ENCODE results near the gene ARHGEF39.
"Not testable (repeated sequence)": the region's sequence is repeated elsewhere in the genome, so short reads cannot be mapped to it uniquely, and the experiment has no call there.

ARHGEF39 gene

GRCh38 chr9:35646533-35647265, 18.3 kb downstream of the ARHGEF39 start:
- Histone ChIP-seq H4K8ac (ENCODE audit: low read depth, low read length) (no peak overlapping the region), H3K18ac (ENCODE audit: low read length) (peak overlapping the region; percentile 95), H3K4ac (ENCODE audit: low read length) (no peak overlapping the region), H3K27ac (replicated peaks; ENCODE audit: low read length) (peak overlapping the region; percentile 1), H2AK5ac (ENCODE audit: low read depth, low read length) (peak overlapping the region; percentile 1), H2BK5ac (ENCODE audit: low read length) (no peak overlapping the region), H3K4me3 (ENCODE audit: low read length in 2 of 2) (peak overlapping the region; percentile 61 to 82), H4K91ac (ENCODE audit: low read depth, low read length, poor library complexity) (no peak overlapping the region), H3K9me3 (replicated peaks in 1 of 2; ENCODE audit: control insufficient read depth in 2 of 2, insufficient read depth in 1 of 2, low read depth in 1 of 2, low read length in 2 of 2) (no peaks in the 10 kb centered on the region), H3K14ac (ENCODE audit: low read length) (peak overlapping the region; percentile 82), H2AFZ (ENCODE audit: low read length) (peak overlapping the region; percentile 96), H2BK120ac (ENCODE audit: low read depth, low read length) (no peak overlapping the region), H3K9ac (ENCODE audit: low read depth, low read length, poor library complexity) (peak overlapping the region; percentile 72), H3K23ac (ENCODE audit: low read depth, low read length, poor library complexity) (peak overlapping the region; percentile 46), H3K4me2 (ENCODE audit: insufficient read depth, low read length, poor library complexity, severe bottlenecking) (peak overlapping the region; percentile 77), H2BK12ac (ENCODE audit: low read length) (no peak overlapping the region), H3K27me3 (ENCODE audit: control insufficient read depth in 3 of 3, insufficient read depth in 3 of 3, low read depth in 1 of 3, low read length in 3 of 3) (no peaks in the 10 kb centered on the region), H3K36me3 (replicated peaks in 1 of 2; ENCODE audit: control insufficient read depth in 2 of 2, insufficient read depth in 2 of 2, low read length in 2 of 2) (no peaks in the 10 kb centered on the region), H2BK15ac (ENCODE audit: low read length) (peak overlapping the region; percentile 65), H3K79me1 (ENCODE audit: low read depth, low read length) (no peaks in the 10 kb centered on the region), H3K4me1 (ENCODE audit: control insufficient read depth in 2 of 2, insufficient read depth in 1 of 2, low read depth in 1 of 2, low read length in 2 of 2) (peaks cover 0 to 5% of the 10 kb centered on the region in 2 donors)
- WGBS, 2 donors (ENCODE audit: extremely low coverage in 2 of 2, insufficient read length in 2 of 2, insufficient replicate concordance in 1 of 2) = no CpG with 5 or more reads among the region's 58 CpGs
- peak; percentile 88 for DNase-seq (ENCODE audit: low spot score)

GRCh38 chr9:35646153-35646532, 18.9 kb downstream of the ARHGEF39 start:
- peak overlapping the region; percentile 7 for H3K18ac ChIP-seq (ENCODE audit: low read length)
- H3K27ac ChIP-seq (replicated peaks; ENCODE audit: low read length) = peak overlapping the region; percentile 1
- H2AFZ ChIP-seq (ENCODE audit: low read length) = peak overlapping the region; percentile 96
- no peak overlapping the region for H3K4ac ChIP-seq (ENCODE audit: low read length)
- H3K36me3 ChIP-seq (replicated peaks in 1 of 2; ENCODE audit: control insufficient read depth in 2 of 2, insufficient read depth in 2 of 2, low read length in 2 of 2) = no peaks in the 10 kb centered on the region
- WGBS, 2 donors (ENCODE audit: extremely low coverage in 2 of 2, insufficient read length in 2 of 2, insufficient replicate concordance in 1 of 2) = no CpG with 5 or more reads among the region's 11 CpGs
- no peaks in the 10 kb centered on the region for H3K79me1 ChIP-seq (ENCODE audit: low read depth, low read length)
- H2BK15ac ChIP-seq (ENCODE audit: low read length) = no peak overlapping the region
- H3K23ac ChIP-seq (ENCODE audit: low read depth, low read length, poor library complexity) = no peak overlapping the region
- H2BK120ac ChIP-seq (ENCODE audit: low read depth, low read length) = no peak overlapping the region
- no peak overlapping the region for H2BK5ac ChIP-seq (ENCODE audit: low read length)
- H2BK12ac ChIP-seq (ENCODE audit: low read length) = no peak overlapping the region
- H3K14ac ChIP-seq (ENCODE audit: low read length) = no peak overlapping the region
- peak overlapping the region; percentile 77 for H3K4me2 ChIP-seq (ENCODE audit: insufficient read depth, low read length, poor library complexity, severe bottlenecking)
- no peak overlapping the region for H4K8ac ChIP-seq (ENCODE audit: low read depth, low read length)
- H2AK5ac ChIP-seq (ENCODE audit: low read depth, low read length) = no peak overlapping the region
- peaks cover 0 to 5% of the 10 kb centered on the region in 2 donors for H3K4me1 ChIP-seq (ENCODE audit: control insufficient read depth in 2 of 2, insufficient read depth in 1 of 2, low read depth in 1 of 2, low read length in 2 of 2)
- H3K9ac ChIP-seq (ENCODE audit: low read depth, low read length, poor library complexity) = no peak overlapping the region
- H4K91ac ChIP-seq (ENCODE audit: low read depth, low read length, poor library complexity) = no peak overlapping the region
- H3K9me3 ChIP-seq (replicated peaks in 1 of 2; ENCODE audit: control insufficient read depth in 2 of 2, insufficient read depth in 1 of 2, low read depth in 1 of 2, low read length in 2 of 2) = no peaks in the 10 kb centered on the region
- H3K27me3 ChIP-seq (ENCODE audit: control insufficient read depth in 3 of 3, insufficient read depth in 3 of 3, low read depth in 1 of 3, low read length in 3 of 3) = no peaks in the 10 kb centered on the region
- no peak for DNase-seq (ENCODE audit: low spot score)
- H3K4me3 ChIP-seq (ENCODE audit: low read length in 2 of 2) = peak overlapping the region; percentile 61 to 82

GRCh38 chr9:35645736-35646135, 19.3 kb downstream of the ARHGEF39 start:
- not testable (repeated sequence) for H3K4me1 ChIP-seq (ENCODE audit: control insufficient read depth in 2 of 2, insufficient read depth in 1 of 2, low read depth in 1 of 2, low read length in 2 of 2); H2AK5ac ChIP-seq (ENCODE audit: low read depth, low read length); DNase-seq (ENCODE audit: low spot score); H3K14ac ChIP-seq (ENCODE audit: low read length); H4K8ac ChIP-seq (ENCODE audit: low read depth, low read length); H2BK120ac ChIP-seq (ENCODE audit: low read depth, low read length); H3K27ac ChIP-seq (replicated peaks; ENCODE audit: low read length); H3K27me3 ChIP-seq (ENCODE audit: control insufficient read depth in 3 of 3, insufficient read depth in 3 of 3, low read depth in 1 of 3, low read length in 3 of 3); H3K79me1 ChIP-seq (ENCODE audit: low read depth, low read length); H2BK15ac ChIP-seq (ENCODE audit: low read length); H3K36me3 ChIP-seq (replicated peaks in 1 of 2; ENCODE audit: control insufficient read depth in 2 of 2, insufficient read depth in 2 of 2, low read length in 2 of 2); H3K18ac ChIP-seq (ENCODE audit: low read length); H3K9me3 ChIP-seq (replicated peaks in 1 of 2; ENCODE audit: control insufficient read depth in 2 of 2, insufficient read depth in 1 of 2, low read depth in 1 of 2, low read length in 2 of 2); H4K91ac ChIP-seq (ENCODE audit: low read depth, low read length, poor library complexity); H2BK12ac ChIP-seq (ENCODE audit: low read length); H3K9ac ChIP-seq (ENCODE audit: low read depth, low read length, poor library complexity); H3K4ac ChIP-seq (ENCODE audit: low read length); H3K23ac ChIP-seq (ENCODE audit: low read depth, low read length, poor library complexity); H2BK5ac ChIP-seq (ENCODE audit: low read length)
- H2AFZ ChIP-seq (ENCODE audit: low read length) = peak overlapping the region; percentile 96
- H3K4me3 ChIP-seq (ENCODE audit: low read length in 2 of 2) = peak overlapping the region in 1 of 2 donors; percentile 61
- WGBS, 2 donors (ENCODE audit: extremely low coverage in 2 of 2, insufficient read length in 2 of 2, insufficient replicate concordance in 1 of 2) = no CpG with 5 or more reads among the region's 10 CpGs
- peak overlapping the region; percentile 77 for H3K4me2 ChIP-seq (ENCODE audit: insufficient read depth, low read length, poor library complexity, severe bottlenecking)

DNA sequence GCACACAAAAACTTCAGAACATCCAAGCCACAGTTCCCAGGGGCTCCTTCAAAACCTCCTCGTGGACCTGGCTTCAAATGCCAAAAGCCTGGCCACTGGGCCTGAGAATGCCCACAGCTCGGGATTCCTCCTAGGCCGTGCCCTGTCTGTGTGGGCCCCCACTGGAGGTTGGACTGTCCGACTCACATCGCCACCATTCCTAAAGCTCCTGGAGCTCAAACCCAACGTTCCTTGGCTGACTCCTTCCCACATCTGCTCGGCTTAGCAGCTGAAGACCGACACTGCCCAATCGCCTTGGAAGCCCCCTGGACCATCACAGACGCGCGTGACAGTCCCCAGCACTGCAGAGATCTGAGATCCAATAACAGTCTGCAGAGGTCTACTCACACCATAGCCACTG, 21.9 kb downstream of the ARHGEF39 start:
- Histone ChIP-seq H3K27me3 (ENCODE audit: control insufficient read depth in 3 of 3, insufficient read depth in 3 of 3, low read depth in 1 of 3, low read length in 3 of 3) (no peaks in the 10 kb centered on the region), H4K8ac (ENCODE audit: low read depth, low read length) (no peak overlapping the region), H3K4me1 (ENCODE audit: control insufficient read depth in 2 of 2, insufficient read depth in 1 of 2, low read depth in 1 of 2, low read length in 2 of 2) (peaks cover 0 to 2% of the 10 kb centered on the region in 2 donors), H3K36me3 (replicated peaks in 1 of 2; ENCODE audit: control insufficient read depth in 2 of 2, insufficient read depth in 2 of 2, low read length in 2 of 2) (no peaks in the 10 kb centered on the region), H2BK5ac (ENCODE audit: low read length) (no peak overlapping the region), H3K4me3 (ENCODE audit: low read length in 2 of 2) (no peak overlapping the region), H3K4ac (ENCODE audit: low read length) (no peak overlapping the region), H2AK5ac (ENCODE audit: low read depth, low read length) (no peak overlapping the region), H3K23ac (ENCODE audit: low read depth, low read length, poor library complexity) (no peak overlapping the region), H3K9me3 (replicated peaks in 1 of 2; ENCODE audit: control insufficient read depth in 2 of 2, insufficient read depth in 1 of 2, low read depth in 1 of 2, low read length in 2 of 2) (no peaks in the 10 kb centered on the region), H2BK12ac (ENCODE audit: low read length) (no peak overlapping the region), H4K91ac (ENCODE audit: low read depth, low read length, poor library complexity) (no peak overlapping the region), H2BK15ac (ENCODE audit: low read length) (no peak overlapping the region), H3K9ac (ENCODE audit: low read depth, low read length, poor library complexity) (no peak overlapping the region), H3K27ac (replicated peaks; ENCODE audit: low read length) (no peak overlapping the region), H3K18ac (ENCODE audit: low read length) (no peak overlapping the region), H2BK120ac (ENCODE audit: low read depth, low read length) (no peak overlapping the region), H2AFZ (ENCODE audit: low read length) (no peak overlapping the region), H3K14ac (ENCODE audit: low read length) (no peak overlapping the region), H3K4me2 (ENCODE audit: insufficient read depth, low read length, poor library complexity, severe bottlenecking) (no peak overlapping the region), H3K79me1 (ENCODE audit: low read depth, low read length) (no peaks in the 10 kb centered on the region)
- no CpG with 5 or more reads among the region's 12 CpGs for WGBS, 2 donors (ENCODE audit: extremely low coverage in 2 of 2, insufficient read length in 2 of 2, insufficient replicate concordance in 1 of 2)
- DNase-seq (ENCODE audit: low spot score) = no peak

All from neuronal stem cell (in vitro differentiated cells).